ENCODE results near the gene LBX1. TPM values are rescaled to one million over a fixed set of nuclear protein-coding genes. Genes with fewer than 3 reads are reported as not detected.

LBX1 gene
- total RNA-seq, 2 donors from 2014 or later, result not detected

GRCh38 chr10:101272229-101272868, 43.1 kb upstream of the LBX1 start:
- H3K36me3 Mint-ChIP-seq (ENCODE audit: low read depth), result no peaks in the 10 kb centered on the region
- peak overlapping the region; percentile 22 for H3K27ac Mint-ChIP-seq
- peak; percentile 90 for TF ChIP-seq CTCF (conservative IDR thresholded peaks at IDR 0.05)
- Histone ChIP-seq H3K36me3 (ENCODE audit: control insufficient read depth, insufficient read depth, low read length) (no peaks in the 10 kb centered on the region), H3K27me3 (ENCODE audit: control insufficient read depth, insufficient read depth, low read length, poor library complexity, severe bottlenecking) (peaks cover 28% of the 10 kb centered on the region), H3K4me1 (ENCODE audit: control insufficient read depth, insufficient read depth, low read length) (no peaks in the 10 kb centered on the region), H3K4me3 (ENCODE audit: low read length) (no peak overlapping the region), H3K9ac (ENCODE audit: extremely low read depth, low read length, poor library complexity, severe bottlenecking) (no peak overlapping the region), H3K27ac (ENCODE audit: low read depth, low read length) (no peak overlapping the region), H3K9me3 (ENCODE audit: control insufficient read depth, low read length) (no peaks in the 10 kb centered on the region)
- H3K9me3 Mint-ChIP-seq, result no peaks in the 10 kb centered on the region
- WGBS, 2 experiments (ENCODE audit: insufficient coverage in 1 of 2, insufficient read length in 1 of 2), result 43 to 45% methylated on average over 8 to 11 of the region's 13 CpGs
- peaks cover 73% of the 10 kb centered on the region for H3K27me3 Mint-ChIP-seq (ENCODE audit: insufficient read depth)
- peaks cover 5% of the 10 kb centered on the region for H3K4me1 Mint-ChIP-seq
- no peak overlapping the region for H3K4me3 Mint-ChIP-seq
- peak; percentile 95 for DNase-seq

- Mint-ChIP-seq H3K9me3 (no peaks in the 10 kb centered on the region), H3K27ac (no peak overlapping the region), H3K4me1 (peaks cover 9% of the 10 kb centered on the region), H3K4me3 (no peak overlapping the region), H3K36me3 (ENCODE audit: low read depth) (no peaks in the 10 kb centered on the region), H3K27me3 (ENCODE audit: insufficient read depth) (peaks cover 57% of the 10 kb centered on the region)
- no peak for TF ChIP-seq CTCF (conservative IDR thresholded peaks at IDR 0.05)
- Histone ChIP-seq H3K9ac (ENCODE audit: extremely low read depth, low read length, poor library complexity, severe bottlenecking) (no peak overlapping the region), H3K4me3 (ENCODE audit: low read length) (no peak overlapping the region), H3K9me3 (ENCODE audit: control insufficient read depth, low read length) (no peaks in the 10 kb centered on the region), H3K4me1 (ENCODE audit: control insufficient read depth, insufficient read depth, low read length) (no peaks in the 10 kb centered on the region), H3K36me3 (ENCODE audit: control insufficient read depth, insufficient read depth, low read length) (no peaks in the 10 kb centered on the region), H3K27me3 (ENCODE audit: control insufficient read depth, insufficient read depth, low read length, poor library complexity, severe bottlenecking) (peaks cover 12% of the 10 kb centered on the region), H3K27ac (ENCODE audit: low read depth, low read length) (no peak overlapping the region)
- 92 to 94% methylated on average over 3 of the region's 3 CpGs for WGBS, 2 experiments (ENCODE audit: insufficient coverage in 1 of 2, insufficient read length in 1 of 2)
- DNase-seq, result no peak
Measured at GRCh38 chr10:101270763-101271162, 41.5 kb upstream of the LBX1 start.

GRCh38 chr10:101267776-101268175, 38.5 kb upstream of the LBX1 start:
- no peaks in the 10 kb centered on the region for H3K36me3 Mint-ChIP-seq (ENCODE audit: low read depth)
- peaks cover 9% of the 10 kb centered on the region for H3K4me1 ChIP-seq (ENCODE audit: control insufficient read depth, insufficient read depth, low read length)
- H3K4me3 Mint-ChIP-seq, result no peak overlapping the region
- H3K9me3 Mint-ChIP-seq, result no peaks in the 10 kb centered on the region
- H3K27me3 ChIP-seq (ENCODE audit: control insufficient read depth, insufficient read depth, low read length, poor library complexity, severe bottlenecking), result peaks cover 10% of the 10 kb centered on the region
- H3K4me3 ChIP-seq (ENCODE audit: low read length), result no peak overlapping the region
- H3K36me3 ChIP-seq (ENCODE audit: control insufficient read depth, insufficient read depth, low read length), result no peaks in the 10 kb centered on the region
- H3K27ac Mint-ChIP-seq, result no peak overlapping the region
- TF ChIP-seq CTCF (conservative IDR thresholded peaks at IDR 0.05), result no peak
- H3K27me3 Mint-ChIP-seq (ENCODE audit: insufficient read depth), result peaks cover 50% of the 10 kb centered on the region
- no peaks in the 10 kb centered on the region for H3K9me3 ChIP-seq (ENCODE audit: control insufficient read depth, low read length)
- no peak overlapping the region for H3K9ac ChIP-seq (ENCODE audit: extremely low read depth, low read length, poor library complexity, severe bottlenecking)
- WGBS, 2 experiments (ENCODE audit: insufficient coverage in 1 of 2, insufficient read length in 1 of 2), result 80 to 95% methylated on average over 4 of the region's 4 CpGs
- no peak overlapping the region for H3K27ac ChIP-seq (ENCODE audit: low read depth, low read length)
- DNase-seq, result no peak
- H3K4me1 Mint-ChIP-seq, result peaks cover 19% of the 10 kb centered on the region

Data from endodermal cell (in vitro differentiated cells).